Dermis blood vessel endothelial cell (primary cell): Measurements from ENCODE around the gene MYCT1. TPM values are rescaled to one million over a fixed set of nuclear protein-coding genes. Genes with fewer than 3 reads are reported as not detected.

Source experiments
- DNase-seq: peaks from one replicate; pipeline ENCODE4 v3.0.0; 2010
- total RNA-seq: library from RNA; depleted of rRNA; stranded (reverse); fragments of >200 nt; gene quantifications from 2 replicates; pipeline ENCODE4 v1.2.3, GENCODE V29; 2014

Gene MYCT1
- total RNA-seq, 1 donor from 2014 or later = 162 TPM

DNA sequence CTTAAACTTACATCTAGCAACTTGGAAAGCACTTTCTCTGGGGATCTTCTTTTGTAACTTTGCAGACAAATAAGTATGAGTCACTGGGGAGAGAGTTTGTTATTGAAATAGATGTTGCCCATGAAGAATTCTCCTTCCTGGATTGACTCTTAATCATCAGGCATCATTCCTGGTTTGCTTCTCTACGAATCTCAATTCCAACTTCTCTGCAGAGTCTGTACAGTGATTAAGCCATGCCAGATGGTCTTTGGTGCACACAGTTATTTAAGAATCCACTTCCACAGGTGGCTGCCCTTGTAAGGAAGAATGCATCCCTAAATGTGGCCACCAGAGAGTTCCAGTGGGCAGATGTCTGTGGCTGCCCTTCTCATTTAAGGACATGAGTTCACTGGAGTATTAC, 25.7 kb downstream of the MYCT1 start:
- peak; percentile 62 for DNase-seq

- DNase-seq = no peak
Measured at GRCh38 chr6:152726313-152726712, 28.6 kb downstream of the MYCT1 start.

- DNase-seq = no peak
Measured at GRCh38 chr6:152727507-152727906, 29.8 kb downstream of the MYCT1 start.

DNA sequence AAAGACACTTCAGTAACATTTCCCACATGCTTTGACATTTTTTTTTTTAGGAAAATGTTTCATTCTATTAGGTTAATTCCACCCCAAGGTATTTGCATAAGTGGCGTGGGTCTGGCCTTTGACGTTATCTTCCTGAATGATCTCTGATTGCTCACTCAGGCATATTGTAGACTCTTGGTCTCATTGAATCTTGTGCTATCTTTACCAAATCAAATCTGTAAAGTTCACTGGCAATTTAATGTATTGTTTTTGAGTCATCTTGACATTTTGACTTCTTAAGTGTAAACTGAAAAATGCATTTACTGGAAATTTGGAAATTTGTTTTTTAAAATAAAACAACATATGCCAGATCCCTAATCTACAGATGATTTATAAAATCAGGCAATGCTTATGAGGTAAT, 36.9 kb downstream of the MYCT1 start:
- no peak for DNase-seq

DNA sequence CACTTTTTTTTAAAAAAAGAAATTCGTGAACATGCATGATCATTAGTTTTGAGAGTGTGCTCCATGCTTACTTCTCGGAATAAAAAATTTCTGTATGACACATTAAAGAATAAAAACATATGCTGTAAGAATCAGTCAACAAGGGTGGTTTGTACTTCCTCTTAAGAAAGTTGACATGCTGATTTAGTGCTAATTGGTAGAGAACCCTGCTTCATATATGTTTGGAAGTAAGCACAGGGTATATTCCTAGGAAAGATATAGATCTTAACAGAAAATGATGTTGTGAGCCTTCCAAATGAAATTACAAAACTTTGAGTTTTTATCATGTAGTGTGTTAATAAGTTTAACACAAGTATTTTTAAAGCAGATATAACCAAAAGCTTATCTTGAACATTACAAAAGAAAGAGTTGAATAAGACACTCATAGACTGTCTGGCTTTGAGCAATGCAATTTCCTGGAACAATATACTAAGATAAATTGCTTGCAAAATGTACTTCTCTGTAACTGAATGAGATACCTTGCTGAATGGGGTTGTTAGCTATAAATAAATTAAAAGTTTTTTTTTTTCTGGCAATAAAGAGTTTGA, 39.1 kb downstream of the MYCT1 start:
- no peak for DNase-seq

DNA sequence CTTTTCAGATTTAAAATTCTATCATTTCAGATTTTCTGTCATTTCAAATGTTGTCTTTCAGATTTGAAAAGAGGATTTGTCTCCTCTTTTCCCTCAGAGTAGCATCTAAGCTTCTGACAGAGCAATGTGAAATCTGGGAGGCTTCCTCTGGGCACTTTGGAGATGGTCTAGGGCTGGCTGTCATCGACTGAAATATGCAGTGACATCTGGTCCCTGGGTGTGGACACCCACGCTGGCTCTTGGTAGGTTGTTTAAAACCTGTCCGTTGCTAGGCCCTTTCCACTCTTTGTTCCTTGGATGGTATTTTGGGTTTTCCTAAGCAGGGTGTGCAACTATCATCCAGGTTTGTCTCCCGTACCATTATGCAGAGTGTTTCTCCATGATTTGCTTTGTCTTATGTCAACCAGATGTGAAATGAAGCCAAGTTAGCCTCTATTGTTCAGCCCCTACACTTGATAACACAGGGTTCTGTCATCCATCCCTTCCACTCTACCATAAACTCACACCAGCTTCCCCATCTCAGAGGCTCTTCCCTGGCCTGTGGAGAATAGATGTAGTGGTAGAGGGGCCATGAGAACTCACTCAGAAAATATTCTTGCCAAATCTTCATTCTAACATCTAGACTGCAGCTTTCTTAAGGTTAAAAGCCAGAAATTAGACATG, 47.9 kb downstream of the MYCT1 start:
- no peak for DNase-seq

DNA sequence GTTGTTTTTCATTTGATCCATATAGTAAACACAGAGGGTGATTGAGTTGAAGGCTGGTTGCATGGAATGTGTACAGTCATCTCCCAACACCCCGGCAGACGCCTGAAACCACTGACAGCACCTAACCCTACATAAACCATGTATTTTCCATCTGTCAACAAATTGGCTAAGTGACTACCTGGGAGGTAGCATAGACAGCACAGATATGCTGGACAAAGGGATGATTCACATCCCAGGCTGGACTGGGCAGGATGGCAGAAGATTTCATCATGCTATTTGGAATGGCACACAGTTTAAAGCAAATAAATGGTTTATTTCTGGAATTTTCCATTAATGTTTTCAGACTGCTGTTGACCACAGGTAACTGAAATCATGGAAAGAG, 48.5 kb downstream of the MYCT1 start:
- no peak for DNase-seq

DNA sequence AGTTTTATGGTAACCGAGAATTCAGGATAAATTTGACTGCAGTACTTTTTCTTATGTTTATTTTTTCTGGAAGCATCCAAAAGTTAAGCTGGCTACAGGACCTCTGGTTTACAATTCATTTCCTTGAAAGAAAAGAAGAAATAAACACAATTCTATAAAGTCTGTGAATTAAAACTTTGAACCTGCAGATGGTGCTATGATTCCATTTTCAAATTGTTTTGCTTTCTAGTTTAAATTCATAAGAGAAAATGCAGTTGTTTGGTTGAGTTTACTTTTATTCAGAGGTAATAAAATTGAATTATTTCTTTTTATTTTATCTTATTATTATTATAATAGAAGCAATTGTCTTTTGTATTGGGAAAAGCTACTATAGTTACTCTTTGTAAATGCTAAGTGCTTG, 51.1 kb downstream of the MYCT1 start:
- DNase-seq = peak; percentile 34

GRCh38 chr6:152749336-152749735, 51.6 kb downstream of the MYCT1 start:
- DNase-seq = no peak

DNA sequence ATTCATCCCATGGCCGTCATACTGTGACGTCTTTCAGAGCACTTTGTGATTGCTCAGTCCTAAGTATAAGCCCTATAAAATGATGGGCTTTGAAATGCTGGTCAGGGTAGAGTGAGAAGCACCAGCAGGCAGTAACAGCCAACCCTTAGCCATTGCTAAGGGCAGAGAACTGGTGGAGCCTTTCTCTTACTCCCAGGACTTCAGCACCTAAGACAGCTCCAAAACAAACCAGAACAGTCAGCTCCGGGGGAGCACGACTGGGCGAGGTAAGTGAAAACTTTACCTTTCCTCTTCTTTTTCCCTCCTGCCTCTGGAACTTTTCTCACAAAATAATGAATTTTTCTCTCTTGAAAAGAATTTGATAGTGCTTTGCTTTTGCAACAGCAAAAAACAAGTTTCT, 53.0 kb downstream of the MYCT1 start, which contains the start of gene VIP:
TSS of gene VIP (plus strand) at position 104 of the 400 bp plus-strand sequence. CDS start 1,381 bp downstream, outside the sequence.
- DNase-seq = peak; percentile 62

DNA sequence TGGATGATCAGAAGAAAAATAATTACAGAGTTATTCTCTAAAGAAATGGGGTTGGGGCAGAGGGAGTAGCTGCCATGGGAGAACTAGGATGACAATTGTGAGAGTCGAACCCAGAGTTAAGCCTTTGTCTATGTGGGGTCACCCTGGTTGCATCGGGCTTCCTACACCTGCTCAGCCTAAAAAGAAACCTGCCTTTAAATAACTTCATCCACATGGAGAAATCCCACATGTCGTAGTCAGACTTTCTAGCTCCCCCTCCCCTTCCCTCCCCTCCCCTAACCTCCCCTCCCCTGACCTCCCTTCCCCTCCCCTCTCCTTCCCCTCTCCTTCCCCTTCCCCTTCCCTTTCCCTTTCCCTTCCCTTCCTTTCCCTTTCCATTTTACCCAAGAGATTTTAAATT, 67.6 kb downstream of the MYCT1 start:
- no peak for DNase-seq

GRCh38 chr6:152769159-152769558, 71.5 kb downstream of the MYCT1 start:
- no peak for DNase-seq

- no peak for DNase-seq
Measured at GRCh38 chr6:152769993-152770392, 72.3 kb downstream of the MYCT1 start.

- no peak for DNase-seq
Measured at GRCh38 chr6:152771061-152771687, 73.5 kb downstream of the MYCT1 start.

Other genes with a start within 250 kb of the MYCT1 start
- 52.9 and 81.3 TPM in 2 replicates for gene SYNE1, start 60.5 kb upstream of the MYCT1 start, total RNA-seq
- 0.56 and 1.7 TPM in 2 replicates for gene VIP, start 52.9 kb downstream of the MYCT1 start, total RNA-seq